Osteoblast (primary cell): ENCODE results near the gene PLVAP. TPM values are rescaled to one million over a fixed set of nuclear protein-coding genes. Genes with fewer than 3 reads are reported as not detected.

Experiments
- DNase-seq: peaks from one replicate; pipeline ENCODE4 v3.0.0; 2011; ENCODE audit warnings: low spot score, mixed read lengths; ENCODE audit not compliant: insufficient read length; ENCODE audit errors: missing footprints
- H2AFZ ChIP-seq: 2 replicates; pipeline ENCODE4 v1.6.0; 2011; ENCODE audit warnings: mild to moderate bottlenecking, low read length
- H3K27ac ChIP-seq: 2 replicates; pipeline ENCODE4 v1.5.1; 2011; ENCODE audit warnings: mild to moderate bottlenecking, low read depth, low read length, moderate library complexity
- H3K27me3 ChIP-seq: 2 replicates; pipeline ENCODE4 v1.6.0; 2012; ENCODE audit warnings: mild to moderate bottlenecking, control low read depth, inconsistent platforms, low read length, moderate library complexity; ENCODE audit not compliant: insufficient read depth
- H3K36me3 ChIP-seq: 2 replicates; pipeline ENCODE4 v1.5.1; 2011; ENCODE audit warnings: mild to moderate bottlenecking, low read length, control low read depth, moderate library complexity; ENCODE audit not compliant: insufficient read depth
- H3K4me1 ChIP-seq: 2 replicates; pipeline ENCODE4 v1.5.1; 2011; ENCODE audit warnings: mild to moderate bottlenecking, low read length, control low read depth, moderate library complexity; ENCODE audit not compliant: insufficient read depth
- H3K4me2 ChIP-seq: 2 replicates; pipeline ENCODE4 v1.6.0; 2011; ENCODE audit warnings: mild to moderate bottlenecking, low read length; ENCODE audit not compliant: insufficient read depth
- H3K4me3 ChIP-seq: fragments of 200-600 bp; sonication (generic); 3 replicates; pipeline ENCODE4 v1.5.1; 2012; ENCODE audit warnings: mild to moderate bottlenecking, low read length, inconsistent platforms; ENCODE audit not compliant: insufficient read depth
- H3K79me2 ChIP-seq: 2 replicates; pipeline ENCODE4 v1.6.0; 2012; ENCODE audit warnings: mild to moderate bottlenecking, low read length, control low read depth, inconsistent platforms; ENCODE audit not compliant: insufficient read depth
- H3K9me3 ChIP-seq: 2 replicates; pipeline ENCODE4 v1.5.1; 2011; ENCODE audit warnings: low read depth, low read length, control low read depth
- H4K20me1 ChIP-seq: 2 replicates; pipeline ENCODE4 v1.6.0; 2012; ENCODE audit warnings: mild to moderate bottlenecking, low read length, control low read depth; ENCODE audit not compliant: insufficient read depth
- total RNA-seq: library from RNA; depleted of rRNA; stranded (reverse); fragments of >200 nt; gene quantifications from 2 replicates; pipeline ENCODE4 v1.2.3, GENCODE V29; 2012
- TF ChIP-seq, protein P1 (sequence below): IDR thresholded peaks from 2 replicates; pipeline ENCODE4 v1.5.1; 2011; ENCODE audit warnings: mild to moderate bottlenecking, low read depth, low read length, moderate library complexity; ENCODE audit errors: extremely low read depth

Gene PLVAP, protein sequence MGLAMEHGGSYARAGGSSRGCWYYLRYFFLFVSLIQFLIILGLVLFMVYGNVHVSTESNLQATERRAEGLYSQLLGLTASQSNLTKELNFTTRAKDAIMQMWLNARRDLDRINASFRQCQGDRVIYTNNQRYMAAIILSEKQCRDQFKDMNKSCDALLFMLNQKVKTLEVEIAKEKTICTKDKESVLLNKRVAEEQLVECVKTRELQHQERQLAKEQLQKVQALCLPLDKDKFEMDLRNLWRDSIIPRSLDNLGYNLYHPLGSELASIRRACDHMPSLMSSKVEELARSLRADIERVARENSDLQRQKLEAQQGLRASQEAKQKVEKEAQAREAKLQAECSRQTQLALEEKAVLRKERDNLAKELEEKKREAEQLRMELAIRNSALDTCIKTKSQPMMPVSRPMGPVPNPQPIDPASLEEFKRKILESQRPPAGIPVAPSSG
- not detected in 2 replicates for total RNA-seq

- no peak within 1 kb of the TSS for H3K4me3 ChIP-seq
- H3K4me2 ChIP-seq, result no peak within 1 kb of the TSS
- H3K27me3 ChIP-seq, result no peaks in the 10 kb centered on the region
- H3K36me3 ChIP-seq, result no peaks in the 10 kb centered on the region
- TF ChIP-seq, protein P1, sequence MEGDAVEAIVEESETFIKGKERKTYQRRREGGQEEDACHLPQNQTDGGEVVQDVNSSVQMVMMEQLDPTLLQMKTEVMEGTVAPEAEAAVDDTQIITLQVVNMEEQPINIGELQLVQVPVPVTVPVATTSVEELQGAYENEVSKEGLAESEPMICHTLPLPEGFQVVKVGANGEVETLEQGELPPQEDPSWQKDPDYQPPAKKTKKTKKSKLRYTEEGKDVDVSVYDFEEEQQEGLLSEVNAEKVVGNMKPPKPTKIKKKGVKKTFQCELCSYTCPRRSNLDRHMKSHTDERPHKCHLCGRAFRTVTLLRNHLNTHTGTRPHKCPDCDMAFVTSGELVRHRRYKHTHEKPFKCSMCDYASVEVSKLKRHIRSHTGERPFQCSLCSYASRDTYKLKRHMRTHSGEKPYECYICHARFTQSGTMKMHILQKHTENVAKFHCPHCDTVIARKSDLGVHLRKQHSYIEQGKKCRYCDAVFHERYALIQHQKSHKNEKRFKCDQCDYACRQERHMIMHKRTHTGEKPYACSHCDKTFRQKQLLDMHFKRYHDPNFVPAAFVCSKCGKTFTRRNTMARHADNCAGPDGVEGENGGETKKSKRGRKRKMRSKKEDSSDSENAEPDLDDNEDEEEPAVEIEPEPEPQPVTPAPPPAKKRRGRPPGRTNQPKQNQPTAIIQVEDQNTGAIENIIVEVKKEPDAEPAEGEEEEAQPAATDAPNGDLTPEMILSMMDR, result no peak
- no peak within 1 kb of the TSS for H3K27ac ChIP-seq
- no peak within 1 kb of the TSS for H2AFZ ChIP-seq
- H3K4me1 ChIP-seq, result no peaks in the 10 kb centered on the region
- DNase-seq, result peak; percentile 53
- H3K79me2 ChIP-seq, result no peaks in the 10 kb centered on the region
- H4K20me1 ChIP-seq, result no peaks in the 10 kb centered on the region
- no peaks in the 10 kb centered on the region for H3K9me3 ChIP-seq
These were observed at the start of gene PLVAP for GRCh38 chr19:17376935-17377600. Gene PLVAP (minus strand): TSS chr19:17377342. CDS start chr19:17377288, 54 bp downstream.

DNA sequence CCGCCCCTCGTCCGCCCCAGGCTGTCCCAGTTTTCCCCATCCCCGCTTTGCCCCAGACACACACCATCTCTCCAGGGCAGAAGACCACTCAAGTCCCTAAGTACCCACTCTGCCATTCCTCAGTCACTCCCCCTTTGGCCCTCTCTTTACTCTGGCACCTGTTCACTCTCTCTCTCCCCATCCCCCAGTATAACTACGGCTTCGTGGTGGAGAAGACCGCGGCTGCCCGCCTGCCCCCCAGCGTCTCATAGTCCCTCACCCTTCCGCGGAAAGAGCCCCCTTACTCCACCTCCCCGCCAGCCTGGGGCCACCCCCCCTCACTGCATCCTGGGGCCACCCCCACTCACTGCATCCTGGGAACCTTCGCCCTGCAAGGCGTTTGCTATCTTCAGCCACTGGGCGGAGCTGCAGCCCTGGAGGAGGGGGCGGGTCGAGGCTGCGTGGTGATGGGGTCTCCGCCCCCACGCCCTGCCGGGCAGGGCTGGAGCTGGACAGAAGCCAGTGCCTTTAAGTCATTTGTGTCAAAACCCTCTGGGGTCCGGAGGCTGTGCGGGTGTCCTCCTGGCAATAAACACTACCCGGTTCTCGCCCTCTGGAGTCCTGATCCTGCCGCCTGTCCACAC lies 47.7 kb upstream of the PLVAP start:
- H3K4me2 ChIP-seq, result no peak overlapping the region
- peaks cover 3% of the 10 kb centered on the region for H3K4me1 ChIP-seq
- peaks cover 3% of the 10 kb centered on the region for H3K79me2 ChIP-seq
- TF ChIP-seq, protein P1, result peak; percentile 31
- DNase-seq, result peak; percentile 93
- H3K4me3 ChIP-seq, result no peak overlapping the region
- no peaks in the 10 kb centered on the region for H4K20me1 ChIP-seq
- H3K27me3 ChIP-seq, result no peaks in the 10 kb centered on the region
- no peaks in the 10 kb centered on the region for H3K36me3 ChIP-seq
- no peak overlapping the region for H3K27ac ChIP-seq
- H3K9me3 ChIP-seq, result no peaks in the 10 kb centered on the region
- H2AFZ ChIP-seq, result no peak overlapping the region

- peaks cover 3% of the 10 kb centered on the region for H3K79me2 ChIP-seq
- H3K4me2 ChIP-seq, result no peak overlapping the region
- H3K4me3 ChIP-seq, result no peak overlapping the region
- H3K36me3 ChIP-seq, result no peaks in the 10 kb centered on the region
- no peaks in the 10 kb centered on the region for H3K9me3 ChIP-seq
- TF ChIP-seq, protein P1, result no peak
- DNase-seq, result peak; percentile 52
- H2AFZ ChIP-seq, result no peak overlapping the region
- no peaks in the 10 kb centered on the region for H4K20me1 ChIP-seq
- no peak overlapping the region for H3K27ac ChIP-seq
- no peaks in the 10 kb centered on the region for H3K27me3 ChIP-seq
- H3K4me1 ChIP-seq, result peaks cover 11% of the 10 kb centered on the region
These were observed 46.5 kb upstream of the PLVAP start for GRCh38 chr19:17423429-17424208.
